Gastrocnemius medialis (tissue), 4 donors: Measurements from ENCODE around the gene SH2D7.

Source experiments
- POLR2A ChIP-seq, 2 donors: fragments of 450-650 bp; IDR thresholded peaks; one replicate each; pipeline ENCODE4 v1.6.1; 2017; ENCODE audit warnings: antibody characterized with exemption in 2 of 2, mild to moderate bottlenecking in 2 of 2, moderate library complexity in 2 of 2
- TF ChIP-seq, protein P1 (sequence below), 5 experiments: fragments of 450-650 bp in 3 of 5; fragments of 200-600 bp in 2 of 5; sonication (generic) in 2 of 5; IDR thresholded peaks in 4 of 5; conservative IDR thresholded peaks in 1 of 5; 1 replicate in 4 of 5; 2 replicates in 1 of 5; pipeline ENCODE4 v1.5.1; 2016 to 2019; ENCODE audit warnings: antibody characterized with exemption in 5 of 5, mild to moderate bottlenecking in 3 of 5, moderate library complexity in 3 of 5

DNA sequence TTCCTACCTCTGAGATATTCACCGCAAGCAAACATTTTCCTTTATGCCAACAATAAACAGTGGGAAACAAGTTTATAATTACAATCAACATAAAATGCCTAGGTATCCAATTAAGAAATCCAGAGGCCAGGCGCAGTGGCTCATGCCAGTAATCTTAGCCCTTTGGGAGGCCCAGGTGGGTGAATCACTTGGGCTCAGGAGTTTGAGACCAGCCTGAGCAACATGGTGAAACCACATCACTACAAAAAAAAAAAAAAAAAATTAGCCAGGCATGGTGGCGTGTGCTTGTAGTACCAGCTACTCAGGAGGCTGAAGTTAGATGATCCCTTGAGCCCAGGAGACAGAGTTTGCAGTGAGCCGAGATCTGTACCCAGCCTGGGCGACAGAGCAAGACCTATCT is 32.1 kb upstream of the SH2D7 start:
- TF ChIP-seq, protein P1, sequence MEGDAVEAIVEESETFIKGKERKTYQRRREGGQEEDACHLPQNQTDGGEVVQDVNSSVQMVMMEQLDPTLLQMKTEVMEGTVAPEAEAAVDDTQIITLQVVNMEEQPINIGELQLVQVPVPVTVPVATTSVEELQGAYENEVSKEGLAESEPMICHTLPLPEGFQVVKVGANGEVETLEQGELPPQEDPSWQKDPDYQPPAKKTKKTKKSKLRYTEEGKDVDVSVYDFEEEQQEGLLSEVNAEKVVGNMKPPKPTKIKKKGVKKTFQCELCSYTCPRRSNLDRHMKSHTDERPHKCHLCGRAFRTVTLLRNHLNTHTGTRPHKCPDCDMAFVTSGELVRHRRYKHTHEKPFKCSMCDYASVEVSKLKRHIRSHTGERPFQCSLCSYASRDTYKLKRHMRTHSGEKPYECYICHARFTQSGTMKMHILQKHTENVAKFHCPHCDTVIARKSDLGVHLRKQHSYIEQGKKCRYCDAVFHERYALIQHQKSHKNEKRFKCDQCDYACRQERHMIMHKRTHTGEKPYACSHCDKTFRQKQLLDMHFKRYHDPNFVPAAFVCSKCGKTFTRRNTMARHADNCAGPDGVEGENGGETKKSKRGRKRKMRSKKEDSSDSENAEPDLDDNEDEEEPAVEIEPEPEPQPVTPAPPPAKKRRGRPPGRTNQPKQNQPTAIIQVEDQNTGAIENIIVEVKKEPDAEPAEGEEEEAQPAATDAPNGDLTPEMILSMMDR (IDR thresholded peaks at IDR 0.05 in 4 of 5, conservative IDR thresholded peaks at IDR 0.05 in 1 of 5): no peak
- TF ChIP-seq POLR2A (IDR thresholded peaks at IDR 0.05): no peak
